Nephron (organoid): ENCODE results near the gene DNAJC1.

Experiments used
- H3K27ac Mint-ChIP-seq, 3 experiments: 2 replicates each; pipeline ENCODE4 v1.8.0; 2020; ENCODE audit warnings: mixed read lengths in 3 of 3, mild to moderate bottlenecking in 2 of 3, moderate library complexity in 1 of 3
- H3K27me3 Mint-ChIP-seq: 2 replicates; pipeline ENCODE4 v1.8.0; 2021; ENCODE audit warnings: low read depth, mild to moderate bottlenecking, moderate library complexity, mixed read lengths
- H3K36me3 Mint-ChIP-seq: 2 replicates; pipeline ENCODE4 v1.8.0; 2020; ENCODE audit warnings: low read depth, mixed read lengths
- H3K4me1 Mint-ChIP-seq: 2 replicates; pipeline ENCODE4 v1.8.0; 2020; ENCODE audit warnings: mixed read lengths
- H3K4me3 Mint-ChIP-seq, 3 experiments: 2 replicates each; pipeline ENCODE4 v1.8.0; 2020; ENCODE audit warnings: mild to moderate bottlenecking in 3 of 3, mixed read lengths in 3 of 3, moderate library complexity in 2 of 3
- H3K9me3 Mint-ChIP-seq: 2 replicates; pipeline ENCODE4 v1.8.0; 2020; ENCODE audit warnings: mixed read lengths
- CTCF ChIP-seq, 3 experiments: fragments of 200-600 bp; sonication (generic); IDR thresholded peaks; one replicate each; pipeline ENCODE4 v1.5.0; 2021; ENCODE audit warnings: antibody characterized with exemption in 3 of 3; ENCODE audit not compliant: unreplicated experiment in 3 of 3

The DNAJC1 gene

DNA sequence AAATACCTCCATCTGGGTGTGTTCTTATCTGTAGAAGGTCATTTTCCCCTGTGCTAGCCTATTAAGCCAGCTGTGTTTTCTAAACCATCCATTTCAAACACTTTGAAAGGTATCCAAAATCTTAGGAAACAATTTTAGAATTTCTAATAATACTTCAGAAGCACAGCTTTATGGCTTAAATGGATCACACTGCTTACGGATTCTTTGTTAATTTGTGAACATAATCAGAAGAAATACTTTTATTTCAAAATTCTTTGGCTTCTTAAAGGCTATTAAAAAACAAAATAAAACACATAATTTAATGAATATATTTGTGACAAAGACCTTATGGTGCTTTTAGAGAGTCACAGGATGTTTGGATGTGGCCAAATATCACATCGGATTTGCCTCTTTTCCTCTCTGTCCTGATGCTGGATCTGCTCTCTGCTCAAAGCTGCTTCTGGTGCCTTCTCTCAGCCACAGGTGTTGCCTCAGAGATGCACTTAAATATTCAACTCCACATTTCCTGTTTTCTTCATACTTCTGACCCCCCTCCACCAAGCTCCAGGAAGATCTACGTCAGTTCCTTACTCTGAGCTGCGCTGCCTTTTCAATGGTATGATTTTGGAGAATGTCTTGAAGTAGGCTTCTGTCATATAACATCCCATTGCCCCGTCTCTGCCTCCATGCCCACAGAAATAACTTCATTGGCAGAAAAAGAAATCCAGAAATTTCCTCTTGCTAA, 238.9 kb downstream of the DNAJC1 start:
- Mint-ChIP-seq H3K4me3 (no peak overlapping the region), H3K36me3 (peaks cover 3% of the 10 kb centered on the region), H3K27ac (no peak overlapping the region), H3K27me3 (no peaks in the 10 kb centered on the region), H3K4me1 (no peaks in the 10 kb centered on the region), H3K9me3 (no peaks in the 10 kb centered on the region)
- no peak for TF ChIP-seq CTCF (IDR thresholded peaks at IDR 0.05; ENCODE audit: unreplicated experiment in 3 of 3)

DNA sequence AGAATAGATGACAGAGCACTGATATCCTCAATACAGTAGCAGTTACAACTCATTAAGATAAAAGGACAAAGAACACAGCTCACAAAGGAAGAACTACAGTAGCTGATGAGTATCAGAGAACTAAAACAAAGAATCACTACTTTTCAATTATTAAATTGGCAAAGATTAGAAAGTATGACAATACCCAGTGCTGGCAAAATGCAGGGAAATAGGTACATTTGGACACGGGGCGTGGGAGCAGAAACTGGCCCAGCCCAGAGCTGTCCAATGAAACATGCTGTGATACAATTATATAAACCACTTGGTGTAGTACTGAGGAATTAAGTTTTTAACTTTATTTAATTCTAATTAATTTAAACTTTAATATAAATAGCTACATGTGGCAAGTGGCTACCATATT, 243.2 kb downstream of the DNAJC1 start:
- Mint-ChIP-seq H3K36me3 (peaks cover 13% of the 10 kb centered on the region), H3K9me3 (no peaks in the 10 kb centered on the region), H3K4me1 (peaks cover 19% of the 10 kb centered on the region), H3K27ac (no peak overlapping the region), H3K27me3 (no peaks in the 10 kb centered on the region), H3K4me3 (no peak overlapping the region)
- TF ChIP-seq CTCF (IDR thresholded peaks at IDR 0.05; ENCODE audit: unreplicated experiment in 3 of 3) = no peak

DNA sequence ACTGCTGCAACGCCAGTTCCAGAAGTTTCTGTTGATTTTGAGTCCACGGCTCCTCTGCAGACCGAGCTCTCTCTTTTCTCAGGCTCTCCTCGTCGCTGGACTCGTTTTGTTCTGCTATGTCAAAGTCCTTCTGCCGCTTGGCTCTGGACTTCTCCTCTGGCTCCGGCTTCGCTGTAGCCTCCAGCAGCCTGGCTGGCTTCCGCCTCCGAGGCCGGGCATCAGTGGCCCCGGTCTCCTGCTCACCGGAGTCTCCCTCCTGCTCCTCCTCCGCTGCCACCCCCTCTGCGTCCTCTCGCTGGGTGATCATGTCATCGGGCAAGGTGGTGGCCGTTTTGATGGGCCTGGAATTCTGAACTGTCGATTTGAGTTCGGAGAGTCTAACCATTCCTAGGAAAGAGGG, 244.3 kb downstream of the DNAJC1 start:
- no peaks in the 10 kb centered on the region for H3K9me3 Mint-ChIP-seq
- no peak overlapping the region for H3K4me3 Mint-ChIP-seq
- peaks cover 13% of the 10 kb centered on the region for H3K36me3 Mint-ChIP-seq
- no peaks in the 10 kb centered on the region for H3K27me3 Mint-ChIP-seq
- peaks cover 19% of the 10 kb centered on the region for H3K4me1 Mint-ChIP-seq
- no peak overlapping the region for H3K27ac Mint-ChIP-seq
- TF ChIP-seq CTCF (IDR thresholded peaks at IDR 0.05; ENCODE audit: unreplicated experiment in 3 of 3) = no peak

- Mint-ChIP-seq H3K9me3 (no peaks in the 10 kb centered on the region), H3K27me3 (no peaks in the 10 kb centered on the region), H3K4me1 (peaks cover 21% of the 10 kb centered on the region), H3K36me3 (peaks cover 13% of the 10 kb centered on the region), H3K4me3 (no peak overlapping the region), H3K27ac (no peak overlapping the region)
- no peak for TF ChIP-seq CTCF (IDR thresholded peaks at IDR 0.05; ENCODE audit: unreplicated experiment in 3 of 3)
These were observed 244.8 kb downstream of the DNAJC1 start for GRCh38 chr10:21758696-21759095.

- TF ChIP-seq CTCF (IDR thresholded peaks at IDR 0.05; ENCODE audit: unreplicated experiment in 3 of 3) = no peak
- Mint-ChIP-seq H3K4me3 (no peak overlapping the region), H3K27ac (no peak overlapping the region), H3K9me3 (no peaks in the 10 kb centered on the region), H3K4me1 (peaks cover 25% of the 10 kb centered on the region), H3K36me3 (peaks cover 13% of the 10 kb centered on the region), H3K27me3 (no peaks in the 10 kb centered on the region)
These were observed 245.3 kb downstream of the DNAJC1 start for GRCh38 chr10:21758239-21758638.
